OCI-LY1 (cell line): ENCODE measurements around the gene RNF13.
A peak's percentile ranks its signal among the peaks of the same experiment; 100 is the strongest.

Source experiments
- H2AFZ ChIP-seq: fragments of 200-600 bp; sonication (generic), shearing (Covaris generic); 2 replicates; pipeline ENCODE4 v1.6.0; 2014; ENCODE audit warnings: antibody characterized with exemption, mild to moderate bottlenecking, low read length
- H3F3A ChIP-seq: fragments of 200-600 bp; sonication (generic), shearing (Covaris generic); 2 replicates; pipeline ENCODE4 v1.6.0; 2014; ENCODE audit warnings: mild to moderate bottlenecking, antibody characterized with exemption, low read length, moderate library complexity; ENCODE audit not compliant: insufficient read depth
- H3K27ac ChIP-seq: fragments of 200-600 bp; sonication (generic); 2 replicates; pipeline ENCODE4 v1.5.1; 2014; ENCODE audit warnings: low read length, mixed run types, mild to moderate bottlenecking, low read depth; ENCODE audit not compliant: poor library complexity, severe bottlenecking
- H3K27me3 ChIP-seq: fragments of 200-600 bp; sonication (generic); 2 replicates; pipeline ENCODE4 v1.6.0; 2014; ENCODE audit warnings: antibody characterized with exemption, mild to moderate bottlenecking, low read length, moderate library complexity; ENCODE audit not compliant: insufficient read depth
- H3K36me3 ChIP-seq: fragments of 200-600 bp; sonication (generic); 2 replicates; pipeline ENCODE4 v1.6.1; 2014; ENCODE audit warnings: mild to moderate bottlenecking, antibody characterized with exemption, low read length, moderate library complexity, mixed read lengths; ENCODE audit not compliant: insufficient read depth
- H3K4me1 ChIP-seq: fragments of 200-600 bp; sonication (generic); 2 replicates; pipeline ENCODE4 v1.5.1; 2014; ENCODE audit warnings: mild to moderate bottlenecking, low read length, moderate library complexity; ENCODE audit not compliant: insufficient read depth, severe bottlenecking
- H3K4me2 ChIP-seq: fragments of 200-600 bp; sonication (generic), shearing (Covaris generic); 2 replicates; pipeline ENCODE4 v1.6.1; 2014; ENCODE audit warnings: low read length
- H3K4me3 ChIP-seq: fragments of 200-600 bp; sonication (generic); 2 replicates; pipeline ENCODE4 v1.5.1; 2014; ENCODE audit warnings: low read length, low read depth, mild to moderate bottlenecking, mixed read lengths; ENCODE audit not compliant: poor library complexity, severe bottlenecking
- H3K79me2 ChIP-seq: fragments of 200-600 bp; shearing (Covaris generic); 2 replicates; pipeline ENCODE4 v1.6.1; 2016; ENCODE audit warnings: mixed run types, low read length, mixed read lengths; ENCODE audit not compliant: insufficient read depth
- H3K9ac ChIP-seq: fragments of 200-600 bp; sonication (generic), shearing (Covaris generic); 2 replicates; pipeline ENCODE4 v1.6.1; 2014; ENCODE audit warnings: mild to moderate bottlenecking, low read length, mixed read lengths
- H3K9me2 ChIP-seq: fragments of 200-600 bp; sonication (generic), shearing (Covaris generic); 2 replicates; pipeline ENCODE4 v1.6.1; 2014; ENCODE audit warnings: low read depth, mild to moderate bottlenecking, low read length, mixed read lengths
- H3K9me3 ChIP-seq: fragments of 200-600 bp; shearing (Covaris generic); 2 replicates; pipeline ENCODE4 v1.6.1; 2014; ENCODE audit warnings: low read length, mixed read lengths
- H4K20me1 ChIP-seq: fragments of 200-600 bp; sonication (generic), shearing (Covaris generic); 2 replicates; pipeline ENCODE4 v1.6.0; 2016; ENCODE audit warnings: mild to moderate bottlenecking, low read length; ENCODE audit not compliant: insufficient read depth
- CTCF ChIP-seq: fragments of 200-600 bp; sonication (generic), shearing (Covaris generic); IDR thresholded peaks from 2 replicates; pipeline ENCODE4 v1.5.1; 2017; ENCODE audit warnings: mild to moderate bottlenecking, antibody characterized with exemption, low read length, moderate library complexity, mixed read lengths
- EZH2 ChIP-seq: fragments of 200-600 bp; sonication (generic), shearing (Covaris generic); IDR thresholded peaks from 2 replicates; pipeline ENCODE4 v1.8.0; 2017; ENCODE audit warnings: borderline replicate concordance, mixed run types, mild to moderate bottlenecking, antibody characterized with exemption, low read length, moderate library complexity, mixed read lengths

Gene RNF13

GRCh38 chr3:149967086-149967685 is 154.2 kb downstream of the RNF13 start:
- H3K4me1 ChIP-seq, result peaks cover 32% of the 10 kb centered on the region
- H3K4me3 ChIP-seq, result no peak overlapping the region
- no peaks in the 10 kb centered on the region for H4K20me1 ChIP-seq
- no peaks in the 10 kb centered on the region for H3K9me2 ChIP-seq
- no peaks in the 10 kb centered on the region for H3K27me3 ChIP-seq
- TF ChIP-seq EZH2 (no peak), CTCF (peak; percentile 75)
- H3K79me2 ChIP-seq, result no peaks in the 10 kb centered on the region
- no peak overlapping the region for H3K27ac ChIP-seq
- no peak overlapping the region for H2AFZ ChIP-seq
- no peak overlapping the region for H3K4me2 ChIP-seq
- peaks cover 17% of the 10 kb centered on the region; the same call in 1 of the 2 replicates for H3K36me3 ChIP-seq
- H3K9me3 ChIP-seq, result no peaks in the 10 kb centered on the region
- no peak overlapping the region for H3K9ac ChIP-seq
- H3F3A ChIP-seq, result no peaks in the 10 kb centered on the region

- no peaks in the 10 kb centered on the region for H3K9me3 ChIP-seq
- no peaks in the 10 kb centered on the region for H3K27me3 ChIP-seq
- no peaks in the 10 kb centered on the region for H3K79me2 ChIP-seq
- H3K9ac ChIP-seq, result no peak overlapping the region
- H3K4me2 ChIP-seq, result no peak overlapping the region
- H3K4me3 ChIP-seq, result no peak overlapping the region
- no peak overlapping the region for H2AFZ ChIP-seq
- no peaks in the 10 kb centered on the region for H3F3A ChIP-seq
- H3K36me3 ChIP-seq, result peaks cover 17% of the 10 kb centered on the region; the same call in 1 of the 2 replicates
- no peaks in the 10 kb centered on the region for H3K9me2 ChIP-seq
- H3K4me1 ChIP-seq, result peaks cover 32% of the 10 kb centered on the region
- TF ChIP-seq CTCF (no peak), EZH2 (no peak)
- no peaks in the 10 kb centered on the region for H4K20me1 ChIP-seq
- no peak overlapping the region for H3K27ac ChIP-seq
These were observed 155.2 kb downstream of the RNF13 start for GRCh38 chr3:149968216-149968615.

GRCh38 chr3:149969110-149969939 is 156.3 kb downstream of the RNF13 start:
- no peak for TF ChIP-seq CTCF
- no peak for TF ChIP-seq EZH2
- H3K36me3 ChIP-seq, result peaks cover 17% of the 10 kb centered on the region; the same call in 1 of the 2 replicates
- H3F3A ChIP-seq, result no peaks in the 10 kb centered on the region
- peak overlapping the region; percentile 73 for H3K4me2 ChIP-seq
- peak overlapping the region; percentile 91 for H3K4me3 ChIP-seq
- no peaks in the 10 kb centered on the region for H3K9me3 ChIP-seq
- H3K9ac ChIP-seq, result peak overlapping the region; percentile 85; the same call in 1 of the 2 replicates
- H3K9me2 ChIP-seq, result no peaks in the 10 kb centered on the region
- H3K4me1 ChIP-seq, result peaks cover 32% of the 10 kb centered on the region
- H3K79me2 ChIP-seq, result no peaks in the 10 kb centered on the region
- H3K27me3 ChIP-seq, result no peaks in the 10 kb centered on the region
- H3K27ac ChIP-seq, result no peak overlapping the region
- no peak overlapping the region for H2AFZ ChIP-seq
- no peaks in the 10 kb centered on the region for H4K20me1 ChIP-seq
